CD14-positive monocyte (primary cell): ENCODE data around the gene UBE2E1. TPM values are rescaled to one million over a fixed set of nuclear protein-coding genes. Genes with fewer than 3 reads are reported as not detected.

Experiments used
- DNase-seq, 3 donors: peaks; one replicate each; pipeline ENCODE4 v3.0.0-alpha.2; 2011 to 2022
- H2AFZ ChIP-seq: 2 replicates; pipeline ENCODE4 v1.6.0; 2012; ENCODE audit warnings: mild to moderate bottlenecking, low read depth, low read length, inconsistent platforms; ENCODE audit not compliant: insufficient read depth, poor library complexity, severe bottlenecking
- H3K27ac ChIP-seq, 2 donors: 1 replicate in 1 of 2; 2 replicates in 1 of 2; pipeline ENCODE4 v1.5.1; 2012 to 2013; ENCODE audit warnings: low read length in 2 of 2, control low read depth in 1 of 2, inconsistent platforms in 1 of 2, low read depth in 1 of 2, mild to moderate bottlenecking in 1 of 2
- H3K27me3 ChIP-seq, 2 donors: one replicate each; pipeline versions ENCODE4 v1.6.0 to v1.6.1; 2011 to 2013; ENCODE audit warnings: low read length in 2 of 2; ENCODE audit not compliant: control insufficient read depth in 2 of 2, insufficient read depth in 2 of 2
- H3K36me3 ChIP-seq, 2 donors: replicated peaks in 1 of 2; 1 replicate in 1 of 2; 2 replicates in 1 of 2; pipeline versions ENCODE4 v1.5.1 to v1.6.1; 2012 to 2013; ENCODE audit warnings: low read length in 2 of 2, control low read depth in 1 of 2, inconsistent platforms in 1 of 2, mild to moderate bottlenecking in 1 of 2; ENCODE audit not compliant: insufficient read depth in 2 of 2, control insufficient read depth in 1 of 2
- H3K4me1 ChIP-seq, 2 donors: 1 replicate in 1 of 2; 2 replicates in 1 of 2; pipeline versions ENCODE4 v1.5.1 to v1.6.1; 2012 to 2013; ENCODE audit warnings: low read length in 2 of 2, control low read depth in 1 of 2, inconsistent platforms in 1 of 2, mild to moderate bottlenecking in 1 of 2, moderate library complexity in 1 of 2; ENCODE audit not compliant: insufficient read depth in 2 of 2, control insufficient read depth in 1 of 2
- H3K4me2 ChIP-seq: replicated peaks from 2 replicates; pipeline ENCODE3; 2012; ENCODE audit warnings: low read length, moderate library complexity, mild to moderate bottlenecking; ENCODE audit not compliant: poor library complexity, severe bottlenecking; ENCODE audit errors: extremely low read depth
- H3K4me3 ChIP-seq, 3 experiments: fragments of 200-600 bp in 1 of 3; sonication (generic) in 1 of 3; replicated peaks in 1 of 3; 1 replicate in 2 of 3; 2 replicates in 1 of 3; pipeline ENCODE4 v1.5.1; 2011 to 2013; ENCODE audit warnings: low read length in 3 of 3, mild to moderate bottlenecking in 3 of 3, control low read depth in 2 of 3, low read depth in 2 of 3, inconsistent platforms in 1 of 3, moderate library complexity in 1 of 3
- H3K79me2 ChIP-seq: 2 replicates; pipeline ENCODE4 v1.6.0; 2012; ENCODE audit warnings: mild to moderate bottlenecking, control low read depth, inconsistent platforms, low read length, moderate library complexity; ENCODE audit not compliant: insufficient read depth
- H3K9ac ChIP-seq: 2 replicates; pipeline ENCODE4 v1.6.0; 2017; ENCODE audit warnings: low read length, mild to moderate bottlenecking; ENCODE audit not compliant: insufficient read depth, poor library complexity, severe bottlenecking
- H3K9me3 ChIP-seq, 2 donors: replicated peaks in 1 of 2; 1 replicate in 1 of 2; 2 replicates in 1 of 2; pipeline versions ENCODE4 v1.5.1 to v1.6.1; 2012 to 2013; ENCODE audit warnings: low read length in 2 of 2, control low read depth in 1 of 2; ENCODE audit not compliant: control insufficient read depth in 1 of 2, insufficient read depth in 1 of 2
- H4K20me1 ChIP-seq: 2 replicates; pipeline ENCODE4 v1.6.0; 2012; ENCODE audit warnings: mild to moderate bottlenecking, low read length, control low read depth, moderate library complexity; ENCODE audit not compliant: insufficient read depth
- H3K27ac Mint-ChIP-seq, 7 donors: one replicate each; pipeline ENCODE4 v1.8.0; 2020; ENCODE audit warnings: mild to moderate bottlenecking in 7 of 7, mixed read lengths in 7 of 7, moderate library complexity in 6 of 7, inconsistent platforms in 2 of 7
- H3K27me3 Mint-ChIP-seq, 3 donors: one replicate each; pipeline ENCODE4 v1.8.0; 2021 to 2022; ENCODE audit warnings: low read depth in 3 of 3, mild to moderate bottlenecking in 3 of 3, mixed read lengths in 3 of 3, moderate library complexity in 3 of 3, inconsistent platforms in 1 of 3
- H3K36me3 Mint-ChIP-seq, 2 donors: one replicate each; pipeline ENCODE4 v1.8.0; 2020; ENCODE audit warnings: mixed read lengths in 2 of 2, inconsistent platforms in 1 of 2, mild to moderate bottlenecking in 1 of 2
- H3K4me1 Mint-ChIP-seq: one replicate; pipeline ENCODE4 v1.8.0; 2020; ENCODE audit warnings: mild to moderate bottlenecking, mixed read lengths
- H3K4me3 Mint-ChIP-seq, 2 donors: one replicate each; pipeline ENCODE4 v1.8.0; 2020; ENCODE audit warnings: mild to moderate bottlenecking in 2 of 2, mixed read lengths in 2 of 2, moderate library complexity in 1 of 2
- H3K9me3 Mint-ChIP-seq, 7 donors: one replicate each; pipeline ENCODE4 v1.8.0; 2020 to 2022; ENCODE audit warnings: mixed read lengths in 7 of 7, mild to moderate bottlenecking in 6 of 7, moderate library complexity in 6 of 7, inconsistent platforms in 2 of 7
- CTCF ChIP-seq: fragments of 200-600 bp; IDR thresholded peaks from one replicate; pipeline ENCODE4 v1.8.0; 2022; ENCODE audit warnings: antibody characterized with exemption, mild to moderate bottlenecking
- WGBS: methylation state at CpG from one replicate; pipeline ENCODE4 v1.1.5; 2013; ENCODE audit warnings: missing lambda C conversion rate; ENCODE audit not compliant: insufficient coverage; 5-methylcytosine and 5-hydroxymethylcytosine counted together
- intact Hi-C, 2 donors: fragments of 100-400 bp; cut with micrococcal nuclease; formaldehyde crosslinking; loops; one replicate each; pipeline versions ENCODE4 v1.15.0 to v1.15.1; 2023
- polyA plus RNA-seq, 3 donors: library from polyadenylated mRNA; depleted of rRNA in 1 of 3; unstranded in 2 of 3; stranded (reverse) in 1 of 3; fragments of 300-500 nt in 2 of 3; fragments of >200 nt in 1 of 3; fragmentation: Illumina TruSeq in 2 of 3; gene quantifications; 1 replicate in 2 of 3; 2 replicates in 1 of 3; pipeline ENCODE4 v1.2.3, GENCODE V29; 2012 to 2021

UBE2E1 gene
- polyA plus RNA-seq, 3 donors = 31.3 to 60.2 (median 34.6) TPM

- intact Hi-C loops = loop anchor here (5.0 kb wide), 1 partner anchor 349 kb away; no protein-coding TSS in a partner anchor
Measured at GRCh38 chr3:23888617-23889228, 83.0 kb downstream of the UBE2E1 start.

GRCh38 chr3:23889386-23889785 lies 83.6 kb downstream of the UBE2E1 start:
- Mint-ChIP-seq H3K27me3 (peaks cover 0 to 3% (median 2%) of the 10 kb centered on the region in 3 donors), H3K9me3 (no peaks in the 10 kb centered on the region), H3K36me3 (peaks cover 18 to 29% of the 10 kb centered on the region in 2 donors), H3K27ac (peak overlapping the region; percentile 9 to 85 (median 79)), H3K4me1 (peaks cover 16% of the 10 kb centered on the region), H3K4me3 (peak overlapping the region in 1 of 2 donors; percentile 39)
- H3K27me3 ChIP-seq = no peaks in the 10 kb centered on the region
- H3K27ac ChIP-seq = peak overlapping the region in 1 of 2 donors; percentile 54
- H3K79me2 ChIP-seq = peaks cover 3% of the 10 kb centered on the region
- peaks cover 7 to 11% of the 10 kb centered on the region in 2 donors for H3K4me1 ChIP-seq
- intact Hi-C loops = loop anchor here (5.0 kb wide), 1 partner anchor 348 kb away; no protein-coding TSS in a partner anchor
- H3K4me2 ChIP-seq = no peak overlapping the region
- DNase-seq = peak in 2 of 3 donors; percentile 28 to 29
- no peak overlapping the region for H2AFZ ChIP-seq
- TF ChIP-seq CTCF = no peak
- WGBS = no CpG with 5 or more reads among the region's 2 CpGs
- H4K20me1 ChIP-seq = peaks cover 62% of the 10 kb centered on the region
- H3K9me3 ChIP-seq = no peaks in the 10 kb centered on the region
- H3K36me3 ChIP-seq = peaks cover 3 to 39% of the 10 kb centered on the region in 2 donors
- H3K4me3 ChIP-seq = no peak overlapping the region
- H3K9ac ChIP-seq = no peak overlapping the region

More at GRCh38 chr3:23888617-23889228, 83.0 kb downstream of the UBE2E1 start:
- no peaks in the 10 kb centered on the region for H3K27me3 ChIP-seq
- Mint-ChIP-seq H3K9me3 (no peaks in the 10 kb centered on the region), H3K4me3 (peak overlapping the region in 1 of 2 donors; percentile 39), H3K27ac (peak overlapping the region; percentile 9 to 85 (median 79)), H3K27me3 (peaks cover 0 to 3% (median 0%) of the 10 kb centered on the region in 3 donors), H3K4me1 (peaks cover 17% of the 10 kb centered on the region), H3K36me3 (peaks cover 16 to 25% of the 10 kb centered on the region in 2 donors)
- H3K4me3 ChIP-seq = no peak overlapping the region
- peaks cover 3% of the 10 kb centered on the region for H3K79me2 ChIP-seq
- H3K27ac ChIP-seq = peak overlapping the region in 1 of 2 donors; percentile 54
- peaks cover 7 to 11% of the 10 kb centered on the region in 2 donors for H3K4me1 ChIP-seq
- no peaks in the 10 kb centered on the region for H3K9me3 ChIP-seq
- peak; percentile 93 for TF ChIP-seq CTCF
- H3K4me2 ChIP-seq = peak overlapping the region; percentile 24
- peak; percentile 26 to 55 (median 43) for DNase-seq
- WGBS = no CpG with 5 or more reads among the region's 3 CpGs
- no peak overlapping the region for H2AFZ ChIP-seq
- peaks cover 3 to 33% of the 10 kb centered on the region in 2 donors for H3K36me3 ChIP-seq
- H3K9ac ChIP-seq = no peak overlapping the region
- H4K20me1 ChIP-seq = peaks cover 68% of the 10 kb centered on the region
